HG03139 (cell line): ENCODE data around the gene COL6A1.

Experiments
- ATAC-seq: cut with Tn5 transposase; IDR thresholded peaks from one replicate; pipeline ENCODE4 v1.9.1; 2021; ENCODE audit not compliant: unreplicated experiment

Gene COL6A1

GRCh38 chr21:45981151-45982091, at the start of gene COL6A1:
TSS of gene COL6A1 (plus strand) at chr21:45981770. CDS start at chr21:45981851, 81 bp downstream.
- no peak for ATAC-seq

- ATAC-seq: no peak
Measured at GRCh38 chr21:45932922-45933502, 48.6 kb upstream of the COL6A1 start.

GRCh38 chr21:45934085-45934484, 47.5 kb upstream of the COL6A1 start:
- ATAC-seq: no peak

- ATAC-seq: no peak
Measured at GRCh38 chr21:45934554-45934953, 47.0 kb upstream of the COL6A1 start.

GRCh38 chr21:45935628-45936027, 45.9 kb upstream of the COL6A1 start:
- ATAC-seq: no peak

GRCh38 chr21:45937721-45938452, 43.7 kb upstream of the COL6A1 start:
- no peak for ATAC-seq

GRCh38 chr21:45938453-45938755, 43.2 kb upstream of the COL6A1 start:
- ATAC-seq: no peak

GRCh38 chr21:45938811-45939520, 42.6 kb upstream of the COL6A1 start:
- ATAC-seq: no peak

- ATAC-seq: no peak
Measured at GRCh38 chr21:45939521-45940045, 42.0 kb upstream of the COL6A1 start.

GRCh38 chr21:45940091-45940490, 41.5 kb upstream of the COL6A1 start:
- no peak for ATAC-seq

GRCh38 chr21:45940621-45941337, 40.8 kb upstream of the COL6A1 start:
- no peak for ATAC-seq

GRCh38 chr21:45941338-45941710, 40.2 kb upstream of the COL6A1 start:
- no peak for ATAC-seq

- no peak for ATAC-seq
Measured at GRCh38 chr21:45941717-45942546, 39.6 kb upstream of the COL6A1 start.

- ATAC-seq: no peak
Measured at GRCh38 chr21:45942755-45943629, 38.6 kb upstream of the COL6A1 start.

GRCh38 chr21:45943630-45944540, 37.7 kb upstream of the COL6A1 start:
- no peak for ATAC-seq

GRCh38 chr21:45944601-45945000, 37.0 kb upstream of the COL6A1 start:
- ATAC-seq: no peak

GRCh38 chr21:45945066-45945867, 36.3 kb upstream of the COL6A1 start:
- no peak for ATAC-seq
